Activated naive CD4-positive, alpha-beta T cell treated with anti-CD3 and anti-CD28 coated beads, Interleukin-2, amount 50 U/mL, for 24 hours (primary cell): ENCODE data around the gene ASXL2.
A peak's percentile ranks its signal among the peaks of the same experiment; 100 is the strongest.
"Not testable (repeated sequence)": the region's sequence is repeated elsewhere in the genome, so short reads cannot be mapped to it uniquely, and the experiment has no call there.

ENCODE experiments used
- H3K27ac Mint-ChIP-seq: one replicate; pipeline ENCODE4 v1.8.0; 2021; ENCODE audit warnings: mild to moderate bottlenecking, mixed read lengths
- H3K27me3 Mint-ChIP-seq: one replicate; pipeline ENCODE4 v1.8.0; 2021; ENCODE audit warnings: mixed read lengths
- H3K36me3 Mint-ChIP-seq: one replicate; pipeline ENCODE4 v1.8.0; 2021; ENCODE audit warnings: mixed read lengths
- H3K4me1 Mint-ChIP-seq: one replicate; pipeline ENCODE4 v1.8.0; 2021; ENCODE audit warnings: mixed read lengths
- H3K4me3 Mint-ChIP-seq: one replicate; pipeline ENCODE4 v1.8.0; 2021; ENCODE audit warnings: mild to moderate bottlenecking, mixed read lengths
- H3K9me3 Mint-ChIP-seq: one replicate; pipeline ENCODE4 v1.8.0; 2021; ENCODE audit warnings: mixed read lengths

The ASXL2 gene

DNA sequence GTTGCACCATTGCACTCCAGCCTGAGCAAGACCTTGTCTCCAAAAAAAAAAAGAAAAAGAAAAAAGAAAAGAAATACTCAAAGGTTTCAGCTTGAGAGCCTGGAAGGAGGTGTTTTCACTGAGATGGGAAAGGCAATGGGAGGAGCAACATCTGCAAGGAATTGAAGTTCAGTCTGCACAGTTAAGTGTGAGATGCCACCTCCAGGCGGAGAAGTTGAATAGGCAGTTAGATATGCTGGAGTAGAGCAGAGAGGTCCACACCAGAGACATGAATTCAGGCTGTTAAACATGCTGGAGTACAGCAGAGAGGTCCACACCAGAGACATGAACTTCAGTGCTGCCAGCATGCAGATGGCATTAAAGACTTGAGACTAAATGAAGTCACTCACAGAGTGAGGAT is 163.5 kb downstream of the ASXL2 start:
- H3K4me1 Mint-ChIP-seq, result peaks cover 17% of the 10 kb centered on the region
- peaks cover 4% of the 10 kb centered on the region for H3K27me3 Mint-ChIP-seq
- no peak overlapping the region for H3K27ac Mint-ChIP-seq
- no peaks in the 10 kb centered on the region for H3K36me3 Mint-ChIP-seq
- H3K4me3 Mint-ChIP-seq, result no peak overlapping the region
- H3K9me3 Mint-ChIP-seq, result no peaks in the 10 kb centered on the region

DNA sequence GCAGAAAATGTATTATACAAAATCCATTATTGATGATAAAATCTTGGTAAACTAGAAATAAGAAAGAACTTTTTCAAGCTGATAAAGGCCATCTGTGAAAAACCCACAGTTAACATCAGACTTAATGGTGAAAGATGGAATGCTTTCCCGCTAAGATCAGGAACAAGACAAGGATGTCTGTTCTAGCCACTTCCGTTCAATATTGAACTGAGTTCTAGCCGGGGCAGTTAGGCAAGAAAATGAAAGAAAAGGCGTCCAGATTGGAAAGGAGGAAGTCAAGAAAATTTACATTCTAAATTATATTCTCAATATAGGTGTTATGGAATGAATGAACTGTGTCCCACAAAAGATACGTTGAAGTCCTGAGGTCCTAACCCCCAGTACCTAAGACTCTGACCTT is 165.8 kb downstream of the ASXL2 start:
- Mint-ChIP-seq H3K4me3 (no peak overlapping the region), H3K36me3 (no peaks in the 10 kb centered on the region), H3K4me1 (peaks cover 11% of the 10 kb centered on the region), H3K27ac (no peak overlapping the region), H3K27me3 (peaks cover 8% of the 10 kb centered on the region), H3K9me3 (no peaks in the 10 kb centered on the region)

DNA sequence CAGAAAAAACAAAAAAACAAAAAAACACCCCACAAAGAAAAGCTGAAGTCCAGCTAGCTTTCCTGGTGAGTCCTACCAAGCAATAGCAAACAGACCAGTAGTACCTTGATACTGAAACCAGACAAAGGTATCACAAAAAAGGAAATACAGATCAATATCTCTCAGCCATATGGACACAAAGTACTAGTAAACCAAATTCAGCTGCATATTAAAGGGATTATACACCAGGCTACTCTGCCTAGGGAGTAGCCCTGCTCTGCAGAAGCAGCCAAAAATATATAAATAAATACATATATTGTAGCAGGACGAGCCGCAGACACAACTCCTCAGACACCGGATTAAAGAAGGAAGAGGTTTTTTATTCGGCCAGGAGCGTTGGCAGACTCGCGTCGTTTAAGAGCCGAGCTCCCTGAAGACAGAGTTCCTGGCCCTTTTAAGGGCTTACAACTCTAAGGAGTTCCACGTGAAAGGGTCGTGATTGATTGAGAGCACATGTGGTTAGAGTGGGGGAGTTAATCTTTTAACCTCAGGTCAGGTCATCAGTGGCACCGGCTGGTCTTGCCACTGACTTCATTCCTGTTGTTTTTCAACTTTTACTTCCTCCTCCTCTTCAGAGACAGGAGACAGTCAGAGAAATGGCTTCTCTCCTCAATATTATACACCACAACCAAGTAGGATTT is 166.5 kb downstream of the ASXL2 start:
- H3K27ac Mint-ChIP-seq, result peak overlapping the region; percentile 70
- peaks cover 11% of the 10 kb centered on the region for H3K4me1 Mint-ChIP-seq
- peak overlapping the region; percentile 68 for H3K4me3 Mint-ChIP-seq
- no peaks in the 10 kb centered on the region for H3K9me3 Mint-ChIP-seq
- H3K27me3 Mint-ChIP-seq, result peaks cover 8% of the 10 kb centered on the region
- H3K36me3 Mint-ChIP-seq, result no peaks in the 10 kb centered on the region

DNA sequence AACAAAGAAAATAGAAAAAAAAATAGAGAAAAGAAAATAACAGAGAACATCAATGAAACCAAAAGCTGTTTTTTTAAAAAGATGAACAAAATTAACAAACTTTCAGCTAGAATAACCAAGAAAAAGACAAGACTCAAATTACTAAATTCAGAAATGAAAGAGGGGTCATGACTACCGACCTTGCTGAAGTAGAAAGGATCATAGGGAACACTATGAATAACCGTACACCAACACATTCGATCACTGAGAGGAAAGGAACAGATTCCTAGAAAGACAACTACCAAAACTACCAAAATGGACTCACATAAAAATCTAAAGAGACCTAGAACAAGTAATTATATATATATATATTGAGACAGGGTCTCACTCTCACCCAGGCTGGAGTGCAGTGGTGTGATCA is 167.5 kb downstream of the ASXL2 start:
- H3K36me3 Mint-ChIP-seq, result no peaks in the 10 kb centered on the region
- no peaks in the 10 kb centered on the region for H3K9me3 Mint-ChIP-seq
- no peak overlapping the region for H3K27ac Mint-ChIP-seq
- H3K27me3 Mint-ChIP-seq, result peaks cover 8% of the 10 kb centered on the region
- no peak overlapping the region for H3K4me3 Mint-ChIP-seq
- H3K4me1 Mint-ChIP-seq, result peaks cover 11% of the 10 kb centered on the region

DNA sequence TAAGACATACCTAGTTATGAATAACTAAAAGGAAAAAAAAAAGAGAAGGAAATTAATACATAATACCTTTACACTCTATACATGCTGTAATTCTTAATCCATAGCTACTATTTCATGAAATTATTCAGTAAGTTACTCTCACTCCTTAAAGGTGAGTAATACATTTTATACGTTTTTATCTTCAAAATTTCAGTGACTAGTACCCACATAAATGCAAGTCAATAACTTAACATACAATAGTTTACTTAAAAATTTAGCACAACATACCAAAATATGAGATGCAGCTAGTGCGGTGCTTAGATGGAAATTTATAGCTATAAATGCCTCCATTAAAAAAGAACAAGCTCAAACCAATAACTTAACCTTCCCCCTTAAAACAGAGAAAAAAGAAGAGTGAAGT is 168.9 kb downstream of the ASXL2 start:
- H3K9me3 Mint-ChIP-seq, result no peaks in the 10 kb centered on the region
- H3K4me3 Mint-ChIP-seq, result no peak overlapping the region
- H3K36me3 Mint-ChIP-seq, result no peaks in the 10 kb centered on the region
- peaks cover 8% of the 10 kb centered on the region for H3K27me3 Mint-ChIP-seq
- H3K27ac Mint-ChIP-seq, result no peak overlapping the region
- H3K4me1 Mint-ChIP-seq, result peaks cover 11% of the 10 kb centered on the region

DNA sequence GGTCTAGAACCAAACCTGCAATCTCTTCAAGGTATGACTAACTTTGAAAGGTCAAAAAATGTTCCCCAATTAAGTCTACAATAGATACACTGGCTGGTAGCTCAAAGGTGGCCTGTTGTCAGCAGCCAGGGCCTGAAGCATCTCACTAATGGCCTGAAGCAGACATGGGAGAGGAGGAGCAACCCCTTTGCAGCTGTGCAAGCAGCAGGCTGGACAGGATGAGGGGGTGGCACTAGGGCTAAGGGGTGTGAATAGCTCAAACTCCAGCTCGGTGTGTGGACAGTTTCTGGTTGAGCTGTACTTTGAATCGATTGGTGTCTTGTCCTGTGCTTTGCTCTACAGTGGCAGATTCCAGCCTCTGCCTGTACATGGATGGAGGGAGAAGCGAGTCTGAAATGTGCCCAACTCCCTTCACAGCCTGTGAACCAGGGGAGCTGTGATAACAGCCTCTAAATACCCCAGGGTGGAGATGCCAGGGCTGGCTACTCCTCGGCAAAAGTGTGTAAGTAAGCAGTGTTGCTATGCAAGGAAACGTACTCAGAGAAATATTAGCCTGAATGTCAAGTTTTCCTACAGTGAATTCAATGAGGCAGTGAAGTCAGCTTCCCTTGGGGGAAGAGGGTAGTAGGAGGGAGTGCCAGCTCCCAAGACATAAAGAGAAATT is 170.2 kb downstream of the ASXL2 start:
- H3K4me3 Mint-ChIP-seq, result no peak overlapping the region
- H3K27me3 Mint-ChIP-seq, result peaks cover 8% of the 10 kb centered on the region
- no peaks in the 10 kb centered on the region for H3K36me3 Mint-ChIP-seq
- peaks cover 11% of the 10 kb centered on the region for H3K4me1 Mint-ChIP-seq
- no peaks in the 10 kb centered on the region for H3K9me3 Mint-ChIP-seq
- no peak overlapping the region for H3K27ac Mint-ChIP-seq

DNA sequence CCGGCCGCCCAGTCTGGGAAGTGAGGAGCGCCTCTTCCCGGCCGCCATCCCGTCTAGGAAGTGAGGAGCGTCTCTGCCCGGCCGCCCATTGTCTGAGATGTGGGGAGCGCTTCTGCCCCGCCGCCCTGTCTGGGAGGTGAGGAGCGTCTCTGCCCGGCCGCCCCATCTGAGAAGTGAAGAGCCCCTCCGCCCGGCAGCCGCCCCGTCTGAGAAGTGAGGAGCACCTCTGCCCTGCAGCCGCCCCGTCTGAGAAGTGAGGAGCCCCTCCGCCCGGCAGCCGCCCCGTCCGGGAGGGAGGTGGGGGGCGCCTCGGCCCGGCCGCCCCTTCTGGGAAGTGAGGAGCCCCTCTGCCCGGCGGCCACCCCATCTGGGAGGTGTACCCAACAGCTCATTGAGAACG is 172.7 kb downstream of the ASXL2 start:
- H3K27me3 Mint-ChIP-seq, H3K4me1 Mint-ChIP-seq, H3K9me3 Mint-ChIP-seq, H3K4me3 Mint-ChIP-seq, H3K27ac Mint-ChIP-seq, H3K36me3 Mint-ChIP-seq: not testable (repeated sequence)

DNA sequence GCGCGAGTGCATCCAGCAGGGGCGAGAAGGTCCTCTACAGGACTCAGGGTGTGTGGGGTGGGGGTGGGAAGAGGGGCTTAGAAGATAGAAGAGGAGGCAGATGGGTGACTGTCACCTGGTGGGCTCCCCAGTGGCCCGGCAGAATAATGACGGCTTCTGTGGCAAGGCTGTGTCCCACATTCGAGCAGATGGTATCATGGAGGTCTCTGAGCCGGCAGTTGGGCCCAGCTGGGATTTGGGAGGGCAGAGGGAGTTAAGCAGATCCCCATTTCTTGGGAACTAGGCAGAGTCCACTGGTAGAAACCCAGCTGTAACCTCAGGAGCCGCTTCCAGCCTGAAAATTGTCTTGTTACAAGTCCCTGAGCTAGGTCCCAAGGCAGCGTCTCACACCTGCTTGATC is 176.5 kb downstream of the ASXL2 start:
- Mint-ChIP-seq H3K36me3 (no peaks in the 10 kb centered on the region), H3K9me3 (no peaks in the 10 kb centered on the region), H3K4me3 (no peak overlapping the region), H3K27ac (no peak overlapping the region), H3K4me1 (peaks cover 4% of the 10 kb centered on the region), H3K27me3 (no peaks in the 10 kb centered on the region)

DNA sequence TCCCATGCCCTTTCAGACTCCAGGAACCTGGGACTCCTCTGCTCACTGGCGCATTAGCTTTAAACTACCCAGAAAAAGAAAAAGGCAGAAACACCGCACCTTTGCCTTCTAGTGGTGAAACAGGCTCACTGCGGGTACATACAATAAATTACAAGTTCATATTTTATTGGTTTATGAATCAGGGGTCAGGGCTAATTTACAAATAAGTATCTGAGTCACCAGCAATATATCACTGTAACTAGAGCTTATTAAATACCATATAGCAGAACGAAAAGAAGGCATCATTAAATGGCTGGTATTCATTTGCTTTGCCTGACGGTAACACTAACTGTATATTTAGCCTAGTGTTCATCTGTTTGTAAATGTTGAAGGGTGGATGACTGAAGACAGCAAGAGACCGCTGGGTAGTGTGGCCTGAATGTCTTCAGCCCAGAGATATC is 178.0 kb downstream of the ASXL2 start:
- H3K36me3 Mint-ChIP-seq, result no peaks in the 10 kb centered on the region

DNA sequence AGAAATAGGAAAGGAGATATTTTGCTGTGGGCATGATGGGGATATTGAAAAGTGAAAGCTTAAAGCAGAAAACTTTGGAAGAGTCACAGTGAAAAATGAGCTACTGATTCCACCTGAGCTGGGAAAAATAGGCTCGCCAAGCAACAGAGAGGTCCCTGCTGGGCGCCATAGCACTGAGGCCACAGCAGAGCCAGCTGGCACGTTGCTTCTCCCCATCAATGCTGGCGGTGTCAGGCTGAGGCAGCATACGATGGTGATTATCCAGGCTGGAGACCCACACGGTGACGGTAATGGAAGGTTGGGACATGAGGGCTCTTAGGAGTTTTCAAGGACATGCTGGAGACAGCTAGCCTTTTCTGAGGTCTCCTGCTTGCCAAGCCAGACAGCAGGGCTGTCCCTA is 179.1 kb downstream of the ASXL2 start:
- no peaks in the 10 kb centered on the region for H3K9me3 Mint-ChIP-seq
- no peaks in the 10 kb centered on the region for H3K27me3 Mint-ChIP-seq
- H3K4me3 Mint-ChIP-seq, result no peak overlapping the region
- peaks cover 4% of the 10 kb centered on the region for H3K4me1 Mint-ChIP-seq
- no peaks in the 10 kb centered on the region for H3K36me3 Mint-ChIP-seq
- no peak overlapping the region for H3K27ac Mint-ChIP-seq

More for the DNA sequence above, 178.0 kb downstream of the ASXL2 start:
- peaks cover 4% of the 10 kb centered on the region for H3K4me1 Mint-ChIP-seq
- H3K27ac Mint-ChIP-seq, result no peak overlapping the region
- H3K9me3 Mint-ChIP-seq, result no peaks in the 10 kb centered on the region
- no peaks in the 10 kb centered on the region for H3K27me3 Mint-ChIP-seq
- H3K4me3 Mint-ChIP-seq, result no peak overlapping the region

DNA sequence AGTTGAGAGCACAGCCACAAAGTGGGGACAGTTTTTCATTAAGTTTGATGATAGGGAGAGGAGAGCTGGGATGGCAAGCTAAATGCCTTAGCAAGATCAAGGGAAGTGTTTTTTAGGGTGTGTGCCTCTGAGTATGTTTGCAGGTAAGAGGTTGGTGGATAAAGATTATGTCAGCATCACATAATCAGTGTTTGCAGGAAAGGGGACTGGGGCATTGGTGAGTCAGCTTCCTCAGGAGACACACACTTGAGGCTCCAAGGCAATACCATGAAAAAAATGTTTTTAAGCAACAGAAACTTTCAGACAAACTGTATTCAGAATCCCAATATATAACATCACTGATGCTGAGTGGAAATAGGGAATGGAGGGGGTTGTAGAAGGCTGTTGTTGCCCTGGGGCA is 179.5 kb downstream of the ASXL2 start:
- Mint-ChIP-seq H3K27me3 (no peaks in the 10 kb centered on the region), H3K9me3 (no peaks in the 10 kb centered on the region), H3K36me3 (no peaks in the 10 kb centered on the region), H3K27ac (no peak overlapping the region), H3K4me3 (no peak overlapping the region), H3K4me1 (peaks cover 4% of the 10 kb centered on the region)

DNA sequence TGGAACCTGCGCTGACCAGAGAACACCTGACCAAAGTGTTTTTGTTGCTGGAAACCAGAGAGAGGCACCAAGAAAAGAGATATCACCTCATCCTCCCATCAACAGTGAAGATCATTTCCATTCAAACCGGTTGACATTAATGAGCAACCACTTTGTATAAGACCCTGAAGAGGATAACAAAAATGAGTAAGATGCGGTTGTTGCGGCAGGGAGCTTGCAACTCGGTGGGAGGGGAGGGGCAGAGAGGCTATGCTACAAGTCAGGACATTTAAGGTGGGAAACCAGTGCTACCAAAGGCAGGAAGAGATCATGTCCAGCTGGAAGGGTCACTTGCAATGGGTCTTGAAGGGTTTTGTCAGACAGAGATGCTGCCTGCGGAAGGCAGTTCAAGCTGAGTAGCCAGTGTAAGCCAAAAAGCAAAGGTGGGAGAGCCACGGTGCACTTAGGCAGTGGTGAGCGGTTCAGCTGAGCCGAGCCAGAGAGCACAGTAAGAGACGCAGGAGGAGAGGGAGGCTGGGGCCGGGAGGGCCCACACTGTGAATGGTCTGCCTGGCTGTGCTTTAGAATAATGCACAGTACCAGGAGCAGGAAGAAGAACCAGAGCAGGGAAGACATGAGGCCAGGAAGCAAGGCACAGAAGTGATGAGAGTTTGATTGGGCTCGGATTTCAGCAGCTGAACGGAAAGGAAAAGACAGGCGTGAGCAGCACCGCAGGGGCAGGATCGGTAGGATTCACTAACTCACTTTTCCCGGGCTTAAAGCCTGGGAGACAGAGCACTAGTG is 180.5 kb downstream of the ASXL2 start:
- no peak overlapping the region for H3K27ac Mint-ChIP-seq
- no peaks in the 10 kb centered on the region for H3K9me3 Mint-ChIP-seq
- no peaks in the 10 kb centered on the region for H3K27me3 Mint-ChIP-seq
- peaks cover 4% of the 10 kb centered on the region for H3K4me1 Mint-ChIP-seq
- no peak overlapping the region for H3K4me3 Mint-ChIP-seq
- no peaks in the 10 kb centered on the region for H3K36me3 Mint-ChIP-seq

DNA sequence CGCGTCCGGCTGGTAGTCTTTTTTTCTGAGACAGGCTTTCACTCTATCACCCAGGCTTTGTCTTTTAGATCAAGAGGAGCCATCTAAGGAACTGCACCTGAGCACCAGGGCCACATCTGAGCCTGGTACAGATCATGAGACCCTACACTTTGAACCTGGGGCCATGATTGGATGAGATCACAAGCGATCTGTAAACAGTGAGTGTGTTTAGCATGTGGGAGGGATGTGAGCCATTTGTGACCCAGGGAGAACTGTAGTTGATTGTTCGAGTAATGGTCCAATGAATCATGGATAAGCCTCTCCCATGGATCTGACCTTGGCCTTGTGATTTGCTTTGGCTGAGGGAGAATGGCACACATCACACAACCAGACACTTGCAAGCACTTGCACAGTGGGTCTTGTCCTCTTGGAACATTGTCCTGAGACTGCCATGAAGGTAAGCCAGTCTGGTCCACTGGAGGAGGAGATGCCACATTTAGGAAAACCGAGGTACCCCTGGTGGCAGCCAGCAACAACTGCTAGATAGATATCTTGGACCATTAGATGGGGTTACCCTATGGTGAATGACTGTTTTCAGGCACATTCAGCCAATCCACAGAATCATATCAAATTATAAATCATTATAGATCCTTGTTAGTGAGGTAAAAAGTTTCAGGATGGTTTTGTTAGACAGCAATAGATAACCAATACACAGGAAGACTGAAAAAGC is 185.4 kb downstream of the ASXL2 start:
- Mint-ChIP-seq H3K9me3 (no peaks in the 10 kb centered on the region), H3K36me3 (no peaks in the 10 kb centered on the region), H3K27me3 (no peaks in the 10 kb centered on the region), H3K4me1 (no peaks in the 10 kb centered on the region), H3K4me3 (no peak overlapping the region), H3K27ac (no peak overlapping the region)

DNA sequence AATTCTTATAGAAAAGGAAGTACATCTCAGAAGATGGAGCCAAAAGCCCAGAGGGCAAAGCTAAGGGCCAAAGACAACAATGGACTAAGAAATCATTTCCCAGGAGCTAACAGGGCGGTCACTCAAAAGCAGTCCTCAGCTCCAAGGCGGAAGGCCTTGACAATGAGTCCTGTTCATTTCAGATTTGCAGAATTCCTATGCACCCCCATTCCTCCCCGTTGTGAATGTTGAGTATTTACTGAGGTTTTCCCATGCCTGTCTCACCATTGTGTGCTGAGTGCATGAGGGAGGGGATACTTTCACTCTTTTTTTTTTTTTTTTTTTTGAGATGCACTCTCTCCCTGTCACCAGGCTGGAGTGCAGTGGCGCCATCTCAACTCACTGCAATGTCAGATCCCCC is 186.1 kb downstream of the ASXL2 start:
- H3K9me3 Mint-ChIP-seq, result no peaks in the 10 kb centered on the region
- H3K4me1 Mint-ChIP-seq, result no peaks in the 10 kb centered on the region
- H3K36me3 Mint-ChIP-seq, result no peaks in the 10 kb centered on the region
- no peak overlapping the region for H3K27ac Mint-ChIP-seq
- H3K27me3 Mint-ChIP-seq, result no peaks in the 10 kb centered on the region
- H3K4me3 Mint-ChIP-seq, result no peak overlapping the region

DNA sequence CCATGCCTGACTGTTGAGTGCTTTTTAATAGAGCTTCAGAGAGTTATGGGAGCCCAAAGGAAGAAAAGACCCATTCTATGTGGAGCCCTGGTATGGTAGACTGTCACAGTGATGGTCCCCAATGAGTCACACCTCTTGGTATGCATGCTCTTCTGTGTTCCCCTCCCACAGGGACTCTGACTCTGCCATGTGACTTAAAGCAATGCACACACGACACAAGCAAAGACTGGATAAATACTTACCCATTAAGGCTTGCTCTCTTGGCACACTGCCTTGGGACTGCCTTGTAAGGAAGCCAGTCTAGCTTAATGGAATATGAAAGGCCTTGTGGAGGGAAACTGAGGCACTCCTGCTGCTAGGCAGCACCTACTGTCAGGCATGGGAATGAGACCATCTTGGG is 188.2 kb downstream of the ASXL2 start:
- Mint-ChIP-seq H3K36me3 (no peaks in the 10 kb centered on the region), H3K9me3 (no peaks in the 10 kb centered on the region), H3K4me3 (no peak overlapping the region), H3K4me1 (no peaks in the 10 kb centered on the region), H3K27me3 (no peaks in the 10 kb centered on the region), H3K27ac (no peak overlapping the region)

DNA sequence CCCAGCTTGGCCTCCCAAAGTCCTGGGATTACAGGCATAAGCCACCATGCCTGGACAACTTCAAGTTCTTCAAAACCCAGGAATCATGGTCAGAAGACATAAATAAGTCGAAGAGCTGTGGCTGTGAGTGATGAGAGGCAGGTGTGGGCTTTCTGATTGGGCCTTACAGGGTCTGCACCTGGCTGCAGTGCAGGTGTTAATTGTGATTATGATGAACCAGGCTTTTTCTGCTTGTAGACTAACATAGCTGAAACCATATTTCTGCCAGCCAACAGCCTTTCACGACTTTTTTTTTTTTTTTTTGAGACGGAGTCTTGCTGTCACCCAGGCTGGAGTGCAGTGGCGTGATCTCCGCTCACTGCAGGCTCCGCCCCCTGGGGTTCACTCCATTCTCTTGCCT is 190.1 kb downstream of the ASXL2 start:
- no peaks in the 10 kb centered on the region for H3K4me1 Mint-ChIP-seq
- H3K36me3 Mint-ChIP-seq, result no peaks in the 10 kb centered on the region
- H3K27me3 Mint-ChIP-seq, result no peaks in the 10 kb centered on the region
- H3K9me3 Mint-ChIP-seq, result no peaks in the 10 kb centered on the region
- H3K4me3 Mint-ChIP-seq, result no peak overlapping the region
- H3K27ac Mint-ChIP-seq, result no peak overlapping the region
